Measurements from ENCODE around the gene SLTM. TPM values are rescaled to one million over a fixed set of nuclear protein-coding genes. Genes with fewer than 3 reads are reported as not detected.
"Not testable (repeated sequence)": the region's sequence is repeated elsewhere in the genome, so short reads cannot be mapped to it uniquely, and the experiment has no call there.

The SLTM gene
- polyA plus RNA-seq, 1 donor (not counting 4 experiments of a cell fraction or from before 2014, with no cell fraction given), result 58.9 TPM

DNA sequence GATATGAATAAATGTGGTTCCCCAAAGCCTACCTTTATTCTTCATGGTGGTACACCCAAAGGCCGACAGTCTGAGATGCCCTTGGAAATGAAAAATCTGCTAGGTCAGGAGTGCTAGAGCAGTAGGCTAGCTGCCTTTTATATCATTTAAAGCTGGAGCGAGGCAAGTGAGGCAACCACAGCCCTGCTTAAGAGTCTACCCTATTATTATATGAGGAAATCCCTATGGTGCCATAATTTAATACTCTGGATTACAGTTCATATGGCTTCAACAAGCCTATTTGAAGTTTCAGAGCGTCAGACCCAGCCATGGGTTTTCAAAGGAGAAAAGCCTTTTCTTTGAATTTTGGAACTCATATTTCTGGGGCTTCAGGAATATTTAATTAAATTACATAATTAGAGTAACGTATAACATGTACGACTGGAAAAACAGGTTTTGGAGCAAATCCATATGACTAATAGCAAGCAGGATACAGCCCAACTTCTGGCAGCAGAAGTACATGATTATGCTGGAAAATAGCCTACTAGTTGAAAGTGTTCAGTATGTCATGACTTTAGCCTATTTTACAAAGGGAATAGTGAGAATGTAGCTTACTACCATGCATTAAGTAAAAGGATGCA lies 18.0 kb upstream of the SLTM start:
- TF ChIP-seq, protein P1, sequence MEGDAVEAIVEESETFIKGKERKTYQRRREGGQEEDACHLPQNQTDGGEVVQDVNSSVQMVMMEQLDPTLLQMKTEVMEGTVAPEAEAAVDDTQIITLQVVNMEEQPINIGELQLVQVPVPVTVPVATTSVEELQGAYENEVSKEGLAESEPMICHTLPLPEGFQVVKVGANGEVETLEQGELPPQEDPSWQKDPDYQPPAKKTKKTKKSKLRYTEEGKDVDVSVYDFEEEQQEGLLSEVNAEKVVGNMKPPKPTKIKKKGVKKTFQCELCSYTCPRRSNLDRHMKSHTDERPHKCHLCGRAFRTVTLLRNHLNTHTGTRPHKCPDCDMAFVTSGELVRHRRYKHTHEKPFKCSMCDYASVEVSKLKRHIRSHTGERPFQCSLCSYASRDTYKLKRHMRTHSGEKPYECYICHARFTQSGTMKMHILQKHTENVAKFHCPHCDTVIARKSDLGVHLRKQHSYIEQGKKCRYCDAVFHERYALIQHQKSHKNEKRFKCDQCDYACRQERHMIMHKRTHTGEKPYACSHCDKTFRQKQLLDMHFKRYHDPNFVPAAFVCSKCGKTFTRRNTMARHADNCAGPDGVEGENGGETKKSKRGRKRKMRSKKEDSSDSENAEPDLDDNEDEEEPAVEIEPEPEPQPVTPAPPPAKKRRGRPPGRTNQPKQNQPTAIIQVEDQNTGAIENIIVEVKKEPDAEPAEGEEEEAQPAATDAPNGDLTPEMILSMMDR (optimal IDR thresholded peaks at IDR 0.05 in 1 of 3, IDR thresholded peaks at IDR 0.05 in 1 of 3, conservative IDR thresholded peaks at IDR 0.05 in 1 of 3; ENCODE audit: extremely low read depth in 1 of 3, insufficient read depth in 2 of 3, low read length in 3 of 3), result no peak
- TF ChIP-seq EZH2 (IDR thresholded peaks at IDR 0.05; ENCODE audit: low read length), result no peak
- peak overlapping the region; percentile 68 for H3K27ac ChIP-seq (ENCODE audit: control insufficient read depth, insufficient read depth, low read length)
- peak overlapping the region in 2 of 3 experiments; percentile 33 to 50 for H3K4me3 ChIP-seq (ENCODE audit: control insufficient read depth in 2 of 3, extremely low read depth in 1 of 3, insufficient read depth in 2 of 3, low read depth in 1 of 3, low read length in 3 of 3)

DNA sequence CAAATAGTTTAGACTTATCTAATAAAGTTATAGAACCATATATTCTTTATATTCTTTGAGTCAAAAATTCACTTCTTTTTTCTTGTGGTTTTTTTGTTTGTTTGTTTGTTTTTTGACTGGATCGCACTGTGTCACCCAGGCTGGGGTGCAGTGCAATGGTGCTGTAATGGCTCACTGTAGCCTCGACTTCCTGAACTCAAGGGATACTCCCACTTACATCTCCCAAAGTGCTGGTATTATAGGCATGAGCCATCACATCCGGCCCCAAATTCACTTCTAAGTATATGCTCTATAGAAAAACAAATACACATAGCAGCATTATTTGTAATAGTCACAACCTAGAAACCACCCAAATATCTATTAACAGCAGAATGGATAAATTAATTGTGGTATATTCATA lies 13.7 kb upstream of the SLTM start:
- no peaks in the 10 kb centered on the region for H3K36me3 ChIP-seq (ENCODE audit: control insufficient read depth in 2 of 2, extremely low read depth in 1 of 2, insufficient read depth in 2 of 2, low read length in 2 of 2)
- FAIRE-seq, result no peak

More for the DNA sequence above, 18.0 kb upstream of the SLTM start:
- Histone ChIP-seq H3K79me2 (ENCODE audit: control insufficient read depth, insufficient read depth, low read length) (no peaks in the 10 kb centered on the region), H3K9ac (ENCODE audit: control insufficient read depth, extremely low read depth, insufficient read depth, low read length) (peak overlapping the region; percentile 31), H3K4me2 (ENCODE audit: control insufficient read depth, extremely low read depth, insufficient read depth, low read depth, low read length) (peak overlapping the region; percentile 83), H3K4me1 (ENCODE audit: control insufficient read depth, extremely low read depth, insufficient read depth, low read length) (peaks cover 24% of the 10 kb centered on the region), H4K20me1 (ENCODE audit: control insufficient read depth, extremely low read depth, insufficient read depth, low read length) (no peaks in the 10 kb centered on the region), H2AFZ (ENCODE audit: control insufficient read depth, low read length) (peak overlapping the region; percentile 74), H3K9me1 (ENCODE audit: control insufficient read depth, extremely low read depth, insufficient read depth, low read length) (no peaks in the 10 kb centered on the region), H3K9me3 (ENCODE audit: control insufficient read depth, low read depth, low read length) (no peaks in the 10 kb centered on the region), H3K27me3 (ENCODE audit: control insufficient read depth, extremely low read depth, insufficient read depth, low read length) (no peaks in the 10 kb centered on the region), H3K36me3 (ENCODE audit: control insufficient read depth in 2 of 2, extremely low read depth in 1 of 2, insufficient read depth in 2 of 2, low read length in 2 of 2) (no peaks in the 10 kb centered on the region)
- no peak for DNase-seq (ENCODE audit: low read depth, low spot score)
- dilution Hi-C loops (cut with MboI; ENCODE audit: extremely low pct_ligation_motif_present, low sequenced_read_pairs), result no loop called here
- FAIRE-seq, result peak; percentile 75

DNA sequence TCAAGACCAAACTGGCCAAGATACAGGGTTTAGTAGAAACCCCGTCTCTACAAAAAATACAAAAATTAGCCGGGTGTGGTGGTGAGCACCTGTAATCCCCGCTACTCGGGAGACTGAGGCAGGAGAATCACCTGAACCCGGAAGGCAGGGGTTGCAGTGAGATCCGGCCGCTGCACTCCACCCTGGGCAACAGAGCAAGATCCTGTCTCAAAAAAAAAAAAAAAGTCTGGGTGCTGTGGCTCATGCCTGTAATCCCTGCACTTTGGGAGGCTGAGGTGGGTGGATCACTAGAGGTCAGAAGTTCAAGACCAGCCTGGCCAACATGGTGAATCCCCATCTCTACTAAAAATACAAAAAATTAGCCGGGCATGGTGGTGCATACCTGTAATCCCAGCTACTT lies 1.5 kb upstream of the SLTM start:
- Histone ChIP-seq H3K4me1 (ENCODE audit: control insufficient read depth, extremely low read depth, insufficient read depth, low read length) (peaks cover 14% of the 10 kb centered on the region), H3K79me2 (ENCODE audit: control insufficient read depth, insufficient read depth, low read length) (peaks cover 33% of the 10 kb centered on the region), H3K27ac (ENCODE audit: control insufficient read depth, insufficient read depth, low read length) (peak overlapping the region; percentile 25), H2AFZ (ENCODE audit: control insufficient read depth, low read length) (peak overlapping the region; percentile 74)
- FAIRE-seq; H4K20me1 ChIP-seq (ENCODE audit: control insufficient read depth, extremely low read depth, insufficient read depth, low read length); H3K4me3 ChIP-seq (ENCODE audit: control insufficient read depth in 2 of 3, extremely low read depth in 1 of 3, insufficient read depth in 2 of 3, low read depth in 1 of 3, low read length in 3 of 3); H3K9me3 ChIP-seq (ENCODE audit: control insufficient read depth, low read depth, low read length); H3K9me1 ChIP-seq (ENCODE audit: control insufficient read depth, extremely low read depth, insufficient read depth, low read length); H3K4me2 ChIP-seq (ENCODE audit: control insufficient read depth, extremely low read depth, insufficient read depth, low read depth, low read length); H3K36me3 ChIP-seq (ENCODE audit: control insufficient read depth in 2 of 2, extremely low read depth in 1 of 2, insufficient read depth in 2 of 2, low read length in 2 of 2); H3K9ac ChIP-seq (ENCODE audit: control insufficient read depth, extremely low read depth, insufficient read depth, low read length); H3K27me3 ChIP-seq (ENCODE audit: control insufficient read depth, extremely low read depth, insufficient read depth, low read length); DNase-seq (ENCODE audit: low read depth, low spot score); dilution Hi-C loops (cut with MboI; ENCODE audit: extremely low pct_ligation_motif_present, low sequenced_read_pairs): not testable (repeated sequence)

More for the DNA sequence above, 13.7 kb upstream of the SLTM start:
- H4K20me1 ChIP-seq (ENCODE audit: control insufficient read depth, extremely low read depth, insufficient read depth, low read length), result no peaks in the 10 kb centered on the region
- dilution Hi-C loops (cut with MboI; ENCODE audit: extremely low pct_ligation_motif_present, low sequenced_read_pairs), result no loop called here
- H3K9me3 ChIP-seq (ENCODE audit: control insufficient read depth, low read depth, low read length), result no peaks in the 10 kb centered on the region
- no peak overlapping the region for H3K27ac ChIP-seq (ENCODE audit: control insufficient read depth, insufficient read depth, low read length)
- H3K4me3 ChIP-seq (ENCODE audit: control insufficient read depth in 2 of 3, extremely low read depth in 1 of 3, insufficient read depth in 2 of 3, low read depth in 1 of 3, low read length in 3 of 3), result no peak overlapping the region
- H3K9ac ChIP-seq (ENCODE audit: control insufficient read depth, extremely low read depth, insufficient read depth, low read length), result no peak overlapping the region
- no peaks in the 10 kb centered on the region for H3K27me3 ChIP-seq (ENCODE audit: control insufficient read depth, extremely low read depth, insufficient read depth, low read length)
- H3K4me2 ChIP-seq (ENCODE audit: control insufficient read depth, extremely low read depth, insufficient read depth, low read depth, low read length), result no peak overlapping the region
- no peak for DNase-seq (ENCODE audit: low read depth, low spot score)
- H3K4me1 ChIP-seq (ENCODE audit: control insufficient read depth, extremely low read depth, insufficient read depth, low read length), result peaks cover 15% of the 10 kb centered on the region
- H3K9me1 ChIP-seq (ENCODE audit: control insufficient read depth, extremely low read depth, insufficient read depth, low read length), result no peaks in the 10 kb centered on the region
- H3K79me2 ChIP-seq (ENCODE audit: control insufficient read depth, insufficient read depth, low read length), result no peaks in the 10 kb centered on the region
- TF ChIP-seq EZH2 (IDR thresholded peaks at IDR 0.05; ENCODE audit: low read length), result no peak
- TF ChIP-seq, protein P1 (optimal IDR thresholded peaks at IDR 0.05 in 1 of 3, IDR thresholded peaks at IDR 0.05 in 1 of 3, conservative IDR thresholded peaks at IDR 0.05 in 1 of 3; ENCODE audit: extremely low read depth in 1 of 3, insufficient read depth in 2 of 3, low read length in 3 of 3), result no peak
- no peak overlapping the region for H2AFZ ChIP-seq (ENCODE audit: control insufficient read depth, low read length)

Measured in keratinocyte (primary cell).